Chondrocyte (in vitro differentiated cells): ENCODE results near the gene YES1. TPM values are rescaled to one million over a fixed set of nuclear protein-coding genes. Genes with fewer than 3 reads are reported as not detected.
"Not testable (repeated sequence)": the region's sequence is repeated elsewhere in the genome, so short reads cannot be mapped to it uniquely, and the experiment has no call there.

Source experiments
- DNase-seq: peaks from one replicate; pipeline ENCODE4 v3.0.0; 2021; ENCODE audit warnings: mixed read lengths, low spot score
- H3K27ac Mint-ChIP-seq: one replicate; pipeline ENCODE4 v1.8.0; 2021; ENCODE audit warnings: mild to moderate bottlenecking, moderate library complexity, mixed read lengths; ENCODE audit not compliant: unreplicated experiment
- H3K27me3 Mint-ChIP-seq: 2 replicates; pipeline ENCODE4 v1.8.0; 2021; ENCODE audit warnings: low read depth, mixed read lengths
- H3K36me3 Mint-ChIP-seq: 2 replicates; pipeline ENCODE4 v1.8.0; 2021; ENCODE audit warnings: low read depth, mixed read lengths
- H3K4me1 Mint-ChIP-seq: 2 replicates; pipeline ENCODE4 v1.8.0; 2021; ENCODE audit warnings: low read depth, mild to moderate bottlenecking, mixed read lengths
- H3K4me3 Mint-ChIP-seq: one replicate; pipeline ENCODE4 v1.8.0; 2021; ENCODE audit warnings: mild to moderate bottlenecking, moderate library complexity, mixed read lengths; ENCODE audit not compliant: unreplicated experiment
- H3K9me3 Mint-ChIP-seq: 2 replicates; pipeline ENCODE4 v1.8.0; 2021; ENCODE audit warnings: low read depth, mixed read lengths
- total RNA-seq: library from RNA; stranded (reverse); gene quantifications from 3 replicates; pipeline ENCODE4 v1.2.1, GENCODE V29; 2021
- TF ChIP-seq, protein P1 (sequence below): fragments of 200-600 bp; sonication (generic); IDR thresholded peaks from 2 replicates; pipeline ENCODE4 v1.5.0; 2021; ENCODE audit warnings: antibody characterized with exemption, mild to moderate bottlenecking, moderate library complexity

The YES1 gene
- total RNA-seq, 1 donor from 2014 or later = 38.0 TPM

- no peaks in the 10 kb centered on the region for H3K27me3 Mint-ChIP-seq
- peak overlapping the region; percentile 90 for H3K4me3 Mint-ChIP-seq
- no peaks in the 10 kb centered on the region for H3K36me3 Mint-ChIP-seq
- TF ChIP-seq, protein P1, sequence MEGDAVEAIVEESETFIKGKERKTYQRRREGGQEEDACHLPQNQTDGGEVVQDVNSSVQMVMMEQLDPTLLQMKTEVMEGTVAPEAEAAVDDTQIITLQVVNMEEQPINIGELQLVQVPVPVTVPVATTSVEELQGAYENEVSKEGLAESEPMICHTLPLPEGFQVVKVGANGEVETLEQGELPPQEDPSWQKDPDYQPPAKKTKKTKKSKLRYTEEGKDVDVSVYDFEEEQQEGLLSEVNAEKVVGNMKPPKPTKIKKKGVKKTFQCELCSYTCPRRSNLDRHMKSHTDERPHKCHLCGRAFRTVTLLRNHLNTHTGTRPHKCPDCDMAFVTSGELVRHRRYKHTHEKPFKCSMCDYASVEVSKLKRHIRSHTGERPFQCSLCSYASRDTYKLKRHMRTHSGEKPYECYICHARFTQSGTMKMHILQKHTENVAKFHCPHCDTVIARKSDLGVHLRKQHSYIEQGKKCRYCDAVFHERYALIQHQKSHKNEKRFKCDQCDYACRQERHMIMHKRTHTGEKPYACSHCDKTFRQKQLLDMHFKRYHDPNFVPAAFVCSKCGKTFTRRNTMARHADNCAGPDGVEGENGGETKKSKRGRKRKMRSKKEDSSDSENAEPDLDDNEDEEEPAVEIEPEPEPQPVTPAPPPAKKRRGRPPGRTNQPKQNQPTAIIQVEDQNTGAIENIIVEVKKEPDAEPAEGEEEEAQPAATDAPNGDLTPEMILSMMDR = no peak
- no peak for DNase-seq
- H3K4me1 Mint-ChIP-seq = peaks cover 36% of the 10 kb centered on the region
- H3K27ac Mint-ChIP-seq = no peak overlapping the region
- H3K9me3 Mint-ChIP-seq = no peaks in the 10 kb centered on the region
Measured at GRCh38 chr18:809985-810642, 1.9 kb downstream of the YES1 start.

DNA sequence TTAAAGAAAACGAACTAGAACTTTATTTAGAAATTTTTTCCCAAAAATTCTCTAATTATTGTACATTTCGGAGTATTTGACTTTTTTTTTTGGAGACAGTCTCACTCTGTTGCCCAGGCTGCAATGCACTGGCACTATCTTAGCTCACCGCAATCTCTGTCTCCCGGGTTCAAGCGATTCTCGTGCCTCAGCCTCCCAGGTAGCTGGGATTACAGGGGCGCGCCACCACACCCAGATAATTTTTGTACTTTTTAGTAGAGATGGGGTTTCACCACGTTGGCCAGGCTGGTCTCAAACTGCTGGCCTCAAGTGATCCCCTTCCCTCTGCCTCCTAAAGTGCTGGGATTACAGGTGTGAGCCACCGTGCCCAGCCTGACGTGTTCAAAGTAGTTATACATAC is 2.8 kb downstream of the YES1 start:
- not testable (repeated sequence) for H3K4me3 Mint-ChIP-seq, H3K9me3 Mint-ChIP-seq, H3K27ac Mint-ChIP-seq, H3K36me3 Mint-ChIP-seq, DNase-seq, H3K27me3 Mint-ChIP-seq
- H3K4me1 Mint-ChIP-seq = peaks cover 37% of the 10 kb centered on the region

DNA sequence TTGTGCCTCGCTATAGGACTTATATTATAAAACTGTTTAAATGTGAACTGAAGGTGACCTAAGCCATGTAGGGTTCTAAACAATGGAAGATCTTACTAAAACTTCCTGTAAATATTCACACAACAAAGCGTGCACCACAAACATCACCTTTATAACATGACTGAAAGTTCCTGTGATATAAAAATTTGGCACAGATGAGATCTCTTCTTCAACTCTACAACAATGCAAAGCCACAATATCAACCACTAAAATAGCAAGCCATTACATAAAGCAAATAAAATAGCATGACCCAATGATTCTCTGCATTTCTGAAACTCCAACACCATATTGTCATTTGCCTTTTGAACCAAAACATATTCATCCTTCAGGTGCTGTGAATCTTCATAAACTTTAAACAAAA is 3.5 kb downstream of the YES1 start:
- TF ChIP-seq, protein P1 = no peak
- H3K36me3 Mint-ChIP-seq = no peaks in the 10 kb centered on the region
- H3K4me3 Mint-ChIP-seq = no peak overlapping the region
- no peak overlapping the region for H3K27ac Mint-ChIP-seq
- no peaks in the 10 kb centered on the region for H3K9me3 Mint-ChIP-seq
- DNase-seq = no peak
- no peaks in the 10 kb centered on the region for H3K27me3 Mint-ChIP-seq
- H3K4me1 Mint-ChIP-seq = peaks cover 35% of the 10 kb centered on the region

GRCh38 chr18:808086-808485 is 4.0 kb downstream of the YES1 start:
- DNase-seq = no peak
- H3K36me3 Mint-ChIP-seq = no peaks in the 10 kb centered on the region
- no peaks in the 10 kb centered on the region for H3K27me3 Mint-ChIP-seq
- H3K4me3 Mint-ChIP-seq = no peak overlapping the region
- no peak overlapping the region for H3K27ac Mint-ChIP-seq
- TF ChIP-seq, protein P1 = no peak
- H3K4me1 Mint-ChIP-seq = peaks cover 31% of the 10 kb centered on the region
- H3K9me3 Mint-ChIP-seq = no peaks in the 10 kb centered on the region

DNA sequence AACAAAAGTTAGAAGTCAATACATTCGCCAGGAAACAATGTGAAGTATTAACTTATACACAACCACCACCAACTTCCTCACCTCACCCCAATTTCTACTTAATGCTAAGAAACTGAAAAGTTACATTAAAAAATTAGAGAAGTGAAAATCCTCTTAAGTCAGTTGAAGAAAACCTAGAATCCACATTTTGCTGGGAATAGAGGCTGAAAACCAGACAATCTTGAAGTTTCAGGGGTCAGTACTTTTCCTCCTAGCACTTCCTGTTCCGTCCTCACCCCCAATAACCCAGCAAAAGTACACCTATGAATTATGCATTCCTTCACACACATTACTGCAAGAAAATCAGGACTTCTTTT is 6.3 kb downstream of the YES1 start:
- no peaks in the 10 kb centered on the region for H3K27me3 Mint-ChIP-seq
- no peak overlapping the region for H3K4me3 Mint-ChIP-seq
- peaks cover 24% of the 10 kb centered on the region for H3K4me1 Mint-ChIP-seq
- H3K27ac Mint-ChIP-seq = peak overlapping the region; percentile 19
- TF ChIP-seq, protein P1 = no peak
- DNase-seq = no peak
- no peaks in the 10 kb centered on the region for H3K36me3 Mint-ChIP-seq
- H3K9me3 Mint-ChIP-seq = no peaks in the 10 kb centered on the region
